ENCODE results near the gene SLC24A3.
A peak's percentile ranks its signal among the peaks of the same experiment; 100 is the strongest.

Gene SLC24A3

GRCh38 chr20:19427913-19428312, 215.5 kb downstream of the SLC24A3 start:
- DNase-seq (ENCODE audit: low spot score) = no peak

GRCh38 chr20:19428324-19428723, 215.9 kb downstream of the SLC24A3 start:
- no peak for DNase-seq (ENCODE audit: low spot score)

- DNase-seq (ENCODE audit: low spot score) = no peak
These were observed 217.1 kb downstream of the SLC24A3 start for GRCh38 chr20:19429538-19429937.

- no peak for DNase-seq (ENCODE audit: low spot score)
These were observed 218.3 kb downstream of the SLC24A3 start for GRCh38 chr20:19430641-19431315.

- DNase-seq (ENCODE audit: low spot score) = no peak
These were observed 218.9 kb downstream of the SLC24A3 start for GRCh38 chr20:19431316-19431700.

GRCh38 chr20:19431906-19432305, 219.5 kb downstream of the SLC24A3 start:
- no peak for DNase-seq (ENCODE audit: low spot score)

GRCh38 chr20:19433371-19434350, 221.2 kb downstream of the SLC24A3 start:
- DNase-seq (ENCODE audit: low spot score) = no peak

- no peak for DNase-seq (ENCODE audit: low spot score)
These were observed 222.9 kb downstream of the SLC24A3 start for GRCh38 chr20:19435316-19435715.

GRCh38 chr20:19435821-19436220, 223.4 kb downstream of the SLC24A3 start:
- DNase-seq (ENCODE audit: low spot score) = no peak

- DNase-seq (ENCODE audit: low spot score) = no peak
These were observed 226.0 kb downstream of the SLC24A3 start for GRCh38 chr20:19438488-19438887.

GRCh38 chr20:19440660-19441527, 228.5 kb downstream of the SLC24A3 start:
- no peak for DNase-seq (ENCODE audit: low spot score)

- no peak for DNase-seq (ENCODE audit: low spot score)
These were observed 233.8 kb downstream of the SLC24A3 start for GRCh38 chr20:19446246-19446645.

GRCh38 chr20:19448632-19449031, 236.2 kb downstream of the SLC24A3 start:
- no peak for DNase-seq (ENCODE audit: low spot score)

GRCh38 chr20:19449051-19449450, 236.6 kb downstream of the SLC24A3 start:
- no peak for DNase-seq (ENCODE audit: low spot score)

GRCh38 chr20:19451231-19451922, 238.9 kb downstream of the SLC24A3 start:
- DNase-seq (ENCODE audit: low spot score) = no peak

- no peak for DNase-seq (ENCODE audit: low spot score)
These were observed 239.5 kb downstream of the SLC24A3 start for GRCh38 chr20:19451923-19452295.

GRCh38 chr20:19453410-19453809, 241.0 kb downstream of the SLC24A3 start:
- no peak for DNase-seq (ENCODE audit: low spot score)

- no peak for DNase-seq (ENCODE audit: low spot score)
These were observed 241.4 kb downstream of the SLC24A3 start for GRCh38 chr20:19453862-19454261.

- DNase-seq (ENCODE audit: low spot score) = no peak
These were observed 244.4 kb downstream of the SLC24A3 start for GRCh38 chr20:19456595-19457395.

- no peak for DNase-seq (ENCODE audit: low spot score)
These were observed 245.2 kb downstream of the SLC24A3 start for GRCh38 chr20:19457611-19458010.

- DNase-seq (ENCODE audit: low spot score) = peak; percentile 4
These were observed 247.9 kb downstream of the SLC24A3 start for GRCh38 chr20:19460386-19460785.
